HEK293 (cell line): Measurements from ENCODE around the gene PACS1.

Experiments used
- CTCF ChIP-seq: fragments of 450-650 bp; formaldehyde crosslinking; IDR thresholded peaks from 2 replicates; pipeline ENCODE4 v1.5.1; 2016; ENCODE audit warnings: missing biosample characterization, missing genetic modification characterization
- PATZ1 ChIP-seq: fragments of 450-650 bp; formaldehyde crosslinking; IDR thresholded peaks from 2 replicates; pipeline ENCODE4 v1.5.1; 2016; ENCODE audit warnings: missing biosample characterization, missing genetic modification characterization
- REST ChIP-seq: fragments of 450-650 bp; formaldehyde crosslinking; IDR thresholded peaks from 2 replicates; pipeline ENCODE4 v1.5.1; 2016; ENCODE audit warnings: missing biosample characterization, missing genetic modification characterization
- TRIM28 ChIP-seq: IDR thresholded peaks from 2 replicates; pipeline ENCODE4 v1.6.1; 2011; ENCODE audit warnings: low read length, control low read depth, borderline replicate concordance
- ZBTB10 ChIP-seq: fragments of 450-650 bp; formaldehyde crosslinking; IDR thresholded peaks from 2 replicates; pipeline ENCODE4 v1.5.1; 2016; ENCODE audit warnings: missing biosample characterization, missing genetic modification characterization
- ZBTB7A ChIP-seq: fragments of 450-650 bp; formaldehyde crosslinking; IDR thresholded peaks from 2 replicates; pipeline ENCODE4 v1.5.1; 2016; ENCODE audit warnings: low read depth, missing biosample characterization, missing genetic modification characterization
- ZNF121 ChIP-seq: fragments of 450-650 bp; formaldehyde crosslinking; IDR thresholded peaks from 2 replicates; pipeline ENCODE4 v1.5.1; 2016; ENCODE audit warnings: missing biosample characterization, missing genetic modification characterization
- ZNF157 ChIP-seq: fragments of 450-650 bp; formaldehyde crosslinking; IDR thresholded peaks from 2 replicates; pipeline ENCODE4 v1.5.1; 2016; ENCODE audit warnings: missing biosample characterization, missing genetic modification characterization
- ZNF211 ChIP-seq: fragments of 450-650 bp; formaldehyde crosslinking; IDR thresholded peaks from 2 replicates; pipeline ENCODE4 v1.5.1; 2016; ENCODE audit warnings: low read depth, missing biosample characterization, missing genetic modification characterization
- ZNF785 ChIP-seq: fragments of 450-650 bp; formaldehyde crosslinking; IDR thresholded peaks from 2 replicates; pipeline ENCODE4 v1.5.1; 2016; ENCODE audit warnings: missing biosample characterization, missing genetic modification characterization

- TF ChIP-seq ZNF785 (tag by site-specific recombination) (no peak), ZNF211 (tag by site-specific recombination) (no peak), REST (tag by site-specific recombination) (no peak), ZNF121 (tag by site-specific recombination) (no peak), CTCF (tag by site-specific recombination) (no peak), PATZ1 (tag by site-specific recombination) (no peak), ZBTB7A (tag by site-specific recombination) (no peak), ZNF157 (tag by site-specific recombination) (no peak), ZBTB10 (tag by site-specific recombination) (no peak), TRIM28 (no peak)
Observed at GRCh38 chr11:66052664-66052982, 17.4 kb upstream of the PACS1 start.
